Astrocyte (in vitro differentiated cells and primary cell): Measurements from ENCODE around the gene PPP1CC.

Source experiments
- EZH2 ChIP-seq: IDR thresholded peaks from 2 replicates; pipeline ENCODE4 v1.6.1; 2012; ENCODE audit warnings: mild to moderate bottlenecking, low read length, inconsistent platforms; ENCODE audit not compliant: insufficient read depth
- TF ChIP-seq, protein P1 (sequence below): IDR thresholded peaks from 2 replicates; pipeline ENCODE4 v1.5.1; 2011; ENCODE audit warnings: low read depth, mild to moderate bottlenecking, inconsistent platforms, low read length, moderate library complexity; ENCODE audit not compliant: insufficient read depth

DNA sequence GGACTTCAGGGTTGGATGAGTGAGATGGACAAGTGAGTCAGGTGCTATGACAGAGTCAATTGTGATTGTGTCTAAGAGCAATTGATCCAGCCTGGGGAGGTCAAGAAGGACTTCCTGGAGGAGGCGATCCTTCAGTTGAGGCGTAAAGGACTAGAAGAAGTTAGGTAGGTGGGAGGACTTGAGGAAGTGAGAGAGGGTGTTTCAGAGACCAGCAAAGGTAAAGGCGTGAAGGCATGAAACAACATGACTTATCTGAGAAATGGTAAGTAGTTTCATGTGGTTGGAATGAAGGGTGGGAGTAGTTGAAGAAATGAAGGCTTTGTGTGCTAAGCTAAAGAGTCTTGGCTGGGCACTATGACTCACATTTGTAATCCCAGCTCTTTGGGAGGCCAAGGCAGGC is 48.9 kb upstream of the PPP1CC start:
- TF ChIP-seq, protein P1, sequence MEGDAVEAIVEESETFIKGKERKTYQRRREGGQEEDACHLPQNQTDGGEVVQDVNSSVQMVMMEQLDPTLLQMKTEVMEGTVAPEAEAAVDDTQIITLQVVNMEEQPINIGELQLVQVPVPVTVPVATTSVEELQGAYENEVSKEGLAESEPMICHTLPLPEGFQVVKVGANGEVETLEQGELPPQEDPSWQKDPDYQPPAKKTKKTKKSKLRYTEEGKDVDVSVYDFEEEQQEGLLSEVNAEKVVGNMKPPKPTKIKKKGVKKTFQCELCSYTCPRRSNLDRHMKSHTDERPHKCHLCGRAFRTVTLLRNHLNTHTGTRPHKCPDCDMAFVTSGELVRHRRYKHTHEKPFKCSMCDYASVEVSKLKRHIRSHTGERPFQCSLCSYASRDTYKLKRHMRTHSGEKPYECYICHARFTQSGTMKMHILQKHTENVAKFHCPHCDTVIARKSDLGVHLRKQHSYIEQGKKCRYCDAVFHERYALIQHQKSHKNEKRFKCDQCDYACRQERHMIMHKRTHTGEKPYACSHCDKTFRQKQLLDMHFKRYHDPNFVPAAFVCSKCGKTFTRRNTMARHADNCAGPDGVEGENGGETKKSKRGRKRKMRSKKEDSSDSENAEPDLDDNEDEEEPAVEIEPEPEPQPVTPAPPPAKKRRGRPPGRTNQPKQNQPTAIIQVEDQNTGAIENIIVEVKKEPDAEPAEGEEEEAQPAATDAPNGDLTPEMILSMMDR = no peak
- TF ChIP-seq EZH2 = no peak
